ENCODE data around the gene FBXO15. TPM values are rescaled to one million over a fixed set of nuclear protein-coding genes. Genes with fewer than 3 reads are reported as not detected.

FBXO15 gene
- total RNA-seq, 2 experiments from 2014 or later, result 1.4 to 1.6 TPM

- ChIA-PET POLR2A (no interaction called here), CTCF (interaction anchor here (0.6 to 3.0 kb wide), 5 partner anchors 8 to 70 kb away, joined by 3 to 11 read pairs (median 7); no protein-coding TSS in a partner anchor)
- Mint-ChIP-seq H3K36me3 (ENCODE audit: low read depth) (peaks cover 46% of the 10 kb centered on the region), H3K27me3 (no peaks in the 10 kb centered on the region), H3K4me3 (no peak overlapping the region), H3K4me1 (peaks cover 46% of the 10 kb centered on the region), H3K9me3 (ENCODE audit: low read depth) (no peaks in the 10 kb centered on the region), H3K27ac (peak overlapping the region; percentile 26)
- intact Hi-C loops (cut with DNase I, micrococcal nuclease), result no loop called here
- peak; percentile 14 for DNase-seq
- ATAC-seq, result no peak
Measured at GRCh38 chr18:74152857-74153256, 5.2 kb upstream of the FBXO15 start.

GRCh38 chr18:74152270-74152669 is 4.6 kb upstream of the FBXO15 start:
- peaks cover 46% of the 10 kb centered on the region for H3K4me1 Mint-ChIP-seq
- H3K36me3 Mint-ChIP-seq (ENCODE audit: low read depth), result peaks cover 45% of the 10 kb centered on the region
- peak overlapping the region; percentile 26 for H3K27ac Mint-ChIP-seq
- DNase-seq (no peak), ATAC-seq (no peak)
- intact Hi-C loops (cut with DNase I, micrococcal nuclease), result no loop called here
- no peak overlapping the region for H3K4me3 Mint-ChIP-seq
- ChIA-PET CTCF (interaction anchor here (0.6 to 3.0 kb wide), 4 partner anchors 13 to 69 kb away, joined by 3 to 11 read pairs (median 8); no protein-coding TSS in a partner anchor), POLR2A (interaction anchor here (0.7 kb wide), 1 partner anchor 12 kb away, joined by 3 read pairs; no protein-coding TSS in a partner anchor)
- no peaks in the 10 kb centered on the region for H3K9me3 Mint-ChIP-seq (ENCODE audit: low read depth)
- H3K27me3 Mint-ChIP-seq, result no peaks in the 10 kb centered on the region

GRCh38 chr18:74149878-74150277 is 2.2 kb upstream of the FBXO15 start:
- Mint-ChIP-seq H3K27ac (peak overlapping the region; percentile 98), H3K4me3 (peak overlapping the region; percentile 97), H3K4me1 (peaks cover 47% of the 10 kb centered on the region), H3K27me3 (no peaks in the 10 kb centered on the region), H3K9me3 (ENCODE audit: low read depth) (no peaks in the 10 kb centered on the region), H3K36me3 (ENCODE audit: low read depth) (peaks cover 27% of the 10 kb centered on the region)
- intact Hi-C loops (cut with DNase I, micrococcal nuclease), result loop anchor here in 1 of 2 experiments (2.0 kb wide), 1 partner anchor 67 kb away; no protein-coding TSS in a partner anchor
- ATAC-seq (no peak), DNase-seq (no peak)
- ChIA-PET POLR2A (interaction anchor here (0.7 to 1.2 kb wide), 2 partner anchors 11 to 242 kb away, joined by 3 read pairs; no protein-coding TSS in a partner anchor), CTCF (interaction anchor here (0.7 to 1.7 kb wide), 2 partner anchors 11 to 67 kb away, joined by 3 to 5 read pairs; no protein-coding TSS in a partner anchor)

GRCh38 chr18:74148543-74149070 is 973 bp upstream of the FBXO15 start:
- Mint-ChIP-seq H3K27ac (peak overlapping the region; percentile 98), H3K4me3 (peak overlapping the region; percentile 97), H3K36me3 (ENCODE audit: low read depth) (peaks cover 25% of the 10 kb centered on the region), H3K4me1 (peaks cover 42% of the 10 kb centered on the region), H3K9me3 (ENCODE audit: low read depth) (no peaks in the 10 kb centered on the region), H3K27me3 (no peaks in the 10 kb centered on the region)
- POLR2A ChIA-PET, result interaction anchor here (1.2 kb wide), 1 partner anchor 10 kb away, joined by 3 read pairs; no protein-coding TSS in a partner anchor
- intact Hi-C loops (cut with DNase I, micrococcal nuclease), result loop anchor here (1.0 to 2.0 kb wide), 8 partner anchors 8 to 1062 kb away; partner anchors contain the start of genes CNDP2 (in 1 of the 2), TSHZ1 (in 1 of the 2) and ZNF407 (in 1 of the 2)
- ATAC-seq (peak; percentile 7), DNase-seq (no peak)
- CTCF ChIA-PET, result no interaction called here

GRCh38 chr18:74147491-74147778 is 199 bp downstream of the FBXO15 start:
- H3K36me3 Mint-ChIP-seq (ENCODE audit: low read depth), result peaks cover 21% of the 10 kb centered on the region
- ChIA-PET CTCF (no interaction called here), POLR2A (no interaction called here)
- ATAC-seq (no peak), DNase-seq (no peak)
- intact Hi-C loops (cut with DNase I, micrococcal nuclease), result loop anchor here (2.0 kb wide), 2 partner anchors 83 to 145 kb away; no protein-coding TSS in a partner anchor
- peaks cover 31% of the 10 kb centered on the region for H3K4me1 Mint-ChIP-seq
- peak overlapping the region; percentile 97 for H3K4me3 Mint-ChIP-seq
- H3K27ac Mint-ChIP-seq, result peak overlapping the region; percentile 98
- no peaks in the 10 kb centered on the region for H3K27me3 Mint-ChIP-seq
- H3K9me3 Mint-ChIP-seq (ENCODE audit: low read depth), result no peaks in the 10 kb centered on the region

GRCh38 chr18:74146756-74147155 is 878 bp downstream of the FBXO15 start:
- no peak for ATAC-seq
- CTCF ChIA-PET, result no interaction called here
- peak overlapping the region; percentile 97 for H3K4me3 Mint-ChIP-seq

GRCh38 chr18:74142252-74142651 is 5.4 kb downstream of the FBXO15 start:
- CTCF ChIA-PET, result no interaction called here
- POLR2A ChIA-PET, result no interaction called here
- intact Hi-C loops (cut with DNase I, micrococcal nuclease), result no loop called here
- H3K4me1 Mint-ChIP-seq, result peaks cover 43% of the 10 kb centered on the region
- H3K4me3 Mint-ChIP-seq, result no peak overlapping the region
- peaks cover 8% of the 10 kb centered on the region for H3K27me3 Mint-ChIP-seq
- DNase-seq (no peak), ATAC-seq (no peak)
- H3K9me3 Mint-ChIP-seq (ENCODE audit: low read depth), result no peaks in the 10 kb centered on the region
- no peaks in the 10 kb centered on the region for H3K36me3 Mint-ChIP-seq (ENCODE audit: low read depth)
- H3K27ac Mint-ChIP-seq, result no peak overlapping the region

More at GRCh38 chr18:74146756-74147155, 878 bp downstream of the FBXO15 start:
- peaks cover 27% of the 10 kb centered on the region for H3K4me1 Mint-ChIP-seq
- peaks cover 21% of the 10 kb centered on the region for H3K36me3 Mint-ChIP-seq (ENCODE audit: low read depth)
- peak overlapping the region; percentile 83 for H3K27ac Mint-ChIP-seq
- no peak for DNase-seq
- POLR2A ChIA-PET, result no interaction called here
- no peaks in the 10 kb centered on the region for H3K9me3 Mint-ChIP-seq (ENCODE audit: low read depth)
- intact Hi-C loops (cut with DNase I, micrococcal nuclease), result loop anchor here (2.0 kb wide), 2 partner anchors 82 to 146 kb away; no protein-coding TSS in a partner anchor
- H3K27me3 Mint-ChIP-seq, result no peaks in the 10 kb centered on the region

GRCh38 chr18:74141667-74142066 is 6.0 kb downstream of the FBXO15 start:
- Mint-ChIP-seq H3K27ac (no peak overlapping the region), H3K4me3 (no peak overlapping the region), H3K9me3 (ENCODE audit: low read depth) (no peaks in the 10 kb centered on the region), H3K4me1 (peaks cover 39% of the 10 kb centered on the region), H3K36me3 (ENCODE audit: low read depth) (no peaks in the 10 kb centered on the region), H3K27me3 (peaks cover 10% of the 10 kb centered on the region)
- intact Hi-C loops (cut with DNase I, micrococcal nuclease), result no loop called here
- ATAC-seq, result no peak
- ChIA-PET POLR2A (no interaction called here), CTCF (no interaction called here)
- DNase-seq, result no peak

- Mint-ChIP-seq H3K27me3 (peaks cover 10% of the 10 kb centered on the region), H3K9me3 (ENCODE audit: low read depth) (no peaks in the 10 kb centered on the region), H3K4me3 (no peak overlapping the region), H3K4me1 (peaks cover 39% of the 10 kb centered on the region), H3K27ac (no peak overlapping the region), H3K36me3 (ENCODE audit: low read depth) (no peaks in the 10 kb centered on the region)
- CTCF ChIA-PET, result interaction anchor here (1.3 kb wide), 1 partner anchor 9 kb away, joined by 3 read pairs; no protein-coding TSS in a partner anchor
- ATAC-seq (peak; percentile 30), DNase-seq (no peak)
- POLR2A ChIA-PET, result interaction anchor here (1.1 to 1.2 kb wide), 2 partner anchors 11 to 58 kb away, joined by 3 read pairs; no protein-coding TSS in a partner anchor
- intact Hi-C loops (cut with DNase I, micrococcal nuclease), result loop anchor here (1.0 kb wide), 1 partner anchor 8 kb away; the partner anchor contains the start of gene TIMM21 (in 2 of the 2)
Measured at GRCh38 chr18:74140582-74140981, 7.1 kb downstream of the FBXO15 start.

- ATAC-seq, result peak; percentile 95
- Mint-ChIP-seq H3K36me3 (ENCODE audit: low read depth) (no peaks in the 10 kb centered on the region), H3K27me3 (peaks cover 10% of the 10 kb centered on the region), H3K4me1 (peaks cover 39% of the 10 kb centered on the region), H3K9me3 (ENCODE audit: low read depth) (no peaks in the 10 kb centered on the region), H3K4me3 (peak overlapping the region; percentile 50), H3K27ac (peak overlapping the region; percentile 92)
- CTCF ChIA-PET, result interaction anchor here (0.8 to 1.4 kb wide), 6 partner anchors 9 to 171 kb away, joined by 3 to 9 read pairs (median 3); no protein-coding TSS in a partner anchor
- intact Hi-C loops (cut with DNase I, micrococcal nuclease), result loop anchor here (1.0 to 5.0 kb wide), 2 partner anchors 8 to 98 kb away; partner anchors contain the start of gene TIMM21 (in 2 of the 2)
- DNase-seq, result peak; percentile 70
- POLR2A ChIA-PET, result interaction anchor here (1.1 to 1.2 kb wide), 2 partner anchors 12 to 57 kb away, joined by 3 read pairs; no protein-coding TSS in a partner anchor
Measured at GRCh38 chr18:74139888-74140287, 7.7 kb downstream of the FBXO15 start.

- ATAC-seq (peak; percentile 72), DNase-seq (peak; percentile 22)
- ChIA-PET POLR2A (interaction anchor here (1.1 to 1.6 kb wide), 3 partner anchors 10 to 57 kb away, joined by 3 read pairs; no protein-coding TSS in a partner anchor), CTCF (interaction anchor here (0.7 to 1.4 kb wide), 6 partner anchors 13 to 172 kb away, joined by 3 to 9 read pairs (median 3); no protein-coding TSS in a partner anchor)
- peaks cover 10% of the 10 kb centered on the region for H3K27me3 Mint-ChIP-seq
- H3K4me1 Mint-ChIP-seq, result peaks cover 39% of the 10 kb centered on the region
- peak overlapping the region; percentile 92 for H3K27ac Mint-ChIP-seq
- intact Hi-C loops (cut with DNase I, micrococcal nuclease), result loop anchor here in 1 of 2 experiments (5.0 kb wide), 1 partner anchor 97 kb away; no protein-coding TSS in a partner anchor
- no peak overlapping the region for H3K4me3 Mint-ChIP-seq
- no peaks in the 10 kb centered on the region for H3K36me3 Mint-ChIP-seq (ENCODE audit: low read depth)
- no peaks in the 10 kb centered on the region for H3K9me3 Mint-ChIP-seq (ENCODE audit: low read depth)
Measured at GRCh38 chr18:74139411-74139810, 8.2 kb downstream of the FBXO15 start.
